Thoracic aorta (tissue), 2 donors: ENCODE measurements around the gene FAM186B. TPM values are rescaled to one million over a fixed set of nuclear protein-coding genes. Genes with fewer than 3 reads are reported as not detected.

Experiments used
- ATAC-seq: fragments of 150-250 bp; one replicate; pipeline ENCODE4 v1.8.0; 2017; ENCODE audit warnings: low read depth; ENCODE audit not compliant: insufficient number of reproducible peaks, low FRiP score
- DNase-seq: peaks from one replicate; pipeline ENCODE4 v3.0.0-alpha.2; 2020; ENCODE audit warnings: low spot score
- H3K27ac ChIP-seq, 2 donors: fragments of 200-600 bp; sonication (generic); 1 replicate in 1 of 2; 2 replicates in 1 of 2; pipeline ENCODE4 v1.5.1; 2016; ENCODE audit warnings: mild to moderate bottlenecking in 2 of 2, moderate library complexity in 2 of 2
- H3K27me3 ChIP-seq: fragments of 200-600 bp; sonication (generic); replicated peaks from 2 replicates; pipeline ENCODE4 v1.6.0; 2016; ENCODE audit warnings: mild to moderate bottlenecking; ENCODE audit not compliant: insufficient read depth
- H3K36me3 ChIP-seq: fragments of 200-600 bp; sonication (generic); one replicate; pipeline ENCODE4 v1.5.1; 2016
- H3K4me1 ChIP-seq, 2 donors: fragments of 200-600 bp; sonication (generic); 1 replicate in 1 of 2; 2 replicates in 1 of 2; pipeline versions ENCODE4 v1.5.1 to v1.6.0; 2016; ENCODE audit warnings: low read depth in 2 of 2, mild to moderate bottlenecking in 1 of 2; ENCODE audit not compliant: control insufficient read depth in 1 of 2
- H3K4me3 ChIP-seq: fragments of 200-600 bp; sonication (generic); 2 replicates; pipeline ENCODE4 v1.5.1; 2016; ENCODE audit warnings: mild to moderate bottlenecking
- H3K9me3 ChIP-seq: fragments of 200-600 bp; sonication (generic); 2 replicates; pipeline ENCODE4 v1.5.1; 2016
- CTCF ChIP-seq: fragments of 200-600 bp; sonication (generic); IDR thresholded peaks from one replicate; pipeline ENCODE4 v1.5.1; 2019; ENCODE audit warnings: antibody characterized with exemption
- total RNA-seq, 2 donors: library from RNA; depleted of rRNA; stranded (reverse); fragments of >200 nt; gene quantifications; one replicate each; pipeline versions ENCODE4 v1.1.0 to v1.2.3, GENCODE V29; 2016

FAM186B gene
- total RNA-seq, 2 donors from 2014 or later, result 0.42 to 0.54 TPM

GRCh38 chr12:49626836-49627235, 21.4 kb upstream of the FAM186B start:
- DNase-seq (no peak), ATAC-seq (no peak)
- Histone ChIP-seq H3K4me3 (no peak overlapping the region), H3K27ac (no peak overlapping the region), H3K9me3 (no peaks in the 10 kb centered on the region), H3K36me3 (no peaks in the 10 kb centered on the region), H3K27me3 (no peaks in the 10 kb centered on the region), H3K4me1 (peaks cover 12 to 19% of the 10 kb centered on the region in 2 donors)
- TF ChIP-seq CTCF, result no peak

- no peak for ATAC-seq
- H3K27me3 ChIP-seq, result no peaks in the 10 kb centered on the region
- no peak for TF ChIP-seq CTCF
- no peaks in the 10 kb centered on the region for H3K9me3 ChIP-seq
- peaks cover 15 to 24% of the 10 kb centered on the region in 2 donors for H3K4me1 ChIP-seq
- no peaks in the 10 kb centered on the region for H3K36me3 ChIP-seq
- no peak overlapping the region for H3K27ac ChIP-seq
- DNase-seq, result no peak
- H3K4me3 ChIP-seq, result no peak overlapping the region
Measured at GRCh38 chr12:49626169-49626835, 20.9 kb upstream of the FAM186B start.

GRCh38 chr12:49624921-49625577, 19.6 kb upstream of the FAM186B start:
- peak overlapping the region in 1 of 2 donors; percentile 68 for H3K27ac ChIP-seq
- TF ChIP-seq CTCF, result no peak
- peaks cover 15 to 27% of the 10 kb centered on the region in 2 donors for H3K4me1 ChIP-seq
- DNase-seq (no peak), ATAC-seq (no peak)
- no peak overlapping the region for H3K4me3 ChIP-seq
- no peaks in the 10 kb centered on the region for H3K27me3 ChIP-seq
- H3K36me3 ChIP-seq, result no peaks in the 10 kb centered on the region
- H3K9me3 ChIP-seq, result no peaks in the 10 kb centered on the region

GRCh38 chr12:49623142-49623904, 17.9 kb upstream of the FAM186B start, which contains the start of gene PRPF40B:
Gene PRPF40B, plus strand, starts transcription at chr12:49623561. Its CDS starts 30 bp downstream, at chr12:49623591.
- TF ChIP-seq CTCF, result peak; percentile 53
- H3K4me3 ChIP-seq, result peak within 1 kb of the TSS; percentile 86
- H3K27me3 ChIP-seq, result no peaks in the 10 kb centered on the region
- H3K4me1 ChIP-seq, result peaks cover 15 to 27% of the 10 kb centered on the region in 2 donors
- no peaks in the 10 kb centered on the region for H3K9me3 ChIP-seq
- peak within 1 kb of the TSS; percentile 74 to 81 for H3K27ac ChIP-seq
- no peaks in the 10 kb centered on the region for H3K36me3 ChIP-seq
- DNase-seq (peak; percentile 56), ATAC-seq (peak; percentile 77)
